M059J (cell line): ENCODE data around the gene PCMT1. TPM values are rescaled to one million over a fixed set of nuclear protein-coding genes. Genes with fewer than 3 reads are reported as not detected.

ENCODE experiments used
- DNase-seq: peaks from one replicate; pipeline ENCODE4 v3.0.0-alpha.2; 2012; ENCODE audit warnings: low read depth
- total RNA-seq: library from RNA; depleted of rRNA; stranded (reverse); fragments of >200 nt; shearing (Covaris generic); gene quantifications from 2 replicates; pipeline ENCODE4 v1.2.3, GENCODE V29; 2014; rRNA removed

Gene PCMT1
- total RNA-seq, 1 experiment from 2014 or later: 290 TPM

DNA sequence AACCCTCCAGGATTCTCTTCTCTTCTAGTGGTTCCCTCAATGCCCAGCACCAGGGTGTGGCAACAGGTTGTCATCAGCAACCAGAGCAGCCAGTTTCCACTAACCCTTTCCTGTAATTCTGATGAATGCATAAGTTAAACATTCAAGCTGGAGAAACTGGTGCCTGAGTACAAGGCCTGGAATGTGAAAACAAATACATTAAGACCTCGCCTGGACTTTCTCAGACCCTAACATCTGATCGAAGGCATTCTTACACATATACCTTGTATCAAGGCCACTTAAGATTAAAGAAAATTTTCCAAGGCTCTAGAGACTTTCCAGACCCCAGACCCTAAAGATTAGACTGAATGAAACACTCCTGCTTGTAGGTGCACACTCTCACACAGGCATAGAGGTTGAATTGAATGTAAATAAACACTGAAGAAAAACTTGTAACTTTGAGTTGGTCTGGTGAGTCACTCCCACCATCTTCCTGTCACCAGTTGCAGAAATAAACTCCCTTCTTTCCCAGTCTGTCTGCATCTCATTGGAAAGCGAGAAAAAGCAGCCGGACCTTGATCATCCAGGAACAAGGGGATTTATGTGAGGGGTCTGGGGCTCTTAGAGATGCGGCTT is 105.6 kb downstream of the PCMT1 start:
- DNase-seq: peak; percentile 92

DNA sequence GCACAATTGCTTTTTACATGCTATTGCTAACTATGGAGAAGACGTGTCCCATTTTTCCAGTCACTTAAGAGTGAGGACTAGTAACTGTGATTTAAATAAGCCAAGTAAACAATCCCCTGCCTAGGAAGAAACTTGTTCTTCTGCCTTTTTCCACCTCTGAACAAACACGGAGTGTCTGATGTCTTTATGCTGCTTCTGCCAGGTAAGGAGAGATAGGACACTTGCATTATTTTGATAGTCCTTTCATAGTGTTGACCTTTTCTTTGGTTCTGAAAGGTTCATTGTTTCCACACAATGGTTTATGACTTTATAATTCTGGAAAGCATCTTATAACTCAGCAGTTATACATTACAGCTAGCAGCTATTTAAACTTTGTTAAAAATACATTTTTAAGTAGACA is 106.2 kb downstream of the PCMT1 start:
- no peak for DNase-seq

DNA sequence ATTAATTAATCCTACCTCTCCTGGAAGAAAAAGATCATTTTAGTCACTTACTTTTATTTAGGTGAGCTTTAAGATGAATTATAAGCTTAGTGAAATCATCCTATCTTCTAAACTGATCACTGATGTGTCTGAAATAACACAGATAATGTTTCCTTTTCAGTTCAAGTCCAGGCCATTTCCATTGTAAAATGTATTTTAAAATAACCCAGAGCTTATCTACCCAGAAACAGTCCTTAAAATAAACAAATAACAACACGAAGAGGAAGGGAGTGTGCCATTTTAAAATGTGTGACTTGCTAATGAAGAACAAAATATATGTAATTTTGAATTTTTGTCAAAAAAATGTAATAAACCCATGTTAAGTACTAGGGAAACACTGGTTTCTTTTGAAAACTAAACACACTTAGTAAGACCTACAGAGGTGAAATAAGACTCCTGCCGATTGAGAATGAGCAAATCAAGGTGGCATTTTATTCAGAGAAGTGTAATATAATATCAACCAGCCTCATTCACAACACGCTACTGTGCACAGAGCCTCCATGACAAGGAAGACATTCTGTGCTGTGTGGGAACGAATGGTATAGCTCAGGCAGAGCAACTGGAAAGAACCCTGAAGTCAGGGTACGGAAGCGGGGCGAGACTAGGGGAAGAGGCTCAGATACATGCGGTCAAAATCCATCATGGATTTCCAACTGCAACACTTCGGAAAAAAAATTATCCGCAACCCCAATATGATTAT is 106.9 kb downstream of the PCMT1 start:
- DNase-seq: peak; percentile 47

DNA sequence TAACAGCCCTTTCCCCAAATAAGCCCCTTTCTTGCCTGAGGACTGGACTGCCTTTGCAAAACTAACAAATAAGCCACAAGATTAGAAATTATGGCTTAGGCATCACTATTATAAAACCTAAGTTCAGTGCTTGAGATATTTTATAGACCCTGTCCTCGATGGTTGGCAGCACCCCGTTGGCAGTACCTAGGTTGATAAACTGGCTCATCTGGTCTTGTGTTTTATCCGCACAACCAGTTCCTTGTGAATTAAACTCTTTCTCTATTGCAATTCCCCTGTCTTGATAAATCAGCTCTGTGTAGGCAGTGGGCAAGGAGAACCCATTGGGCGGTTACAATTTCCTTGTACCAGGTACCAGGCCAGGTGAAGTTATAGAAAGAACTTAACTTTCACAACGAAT is 108.0 kb downstream of the PCMT1 start:
- no peak for DNase-seq

DNA sequence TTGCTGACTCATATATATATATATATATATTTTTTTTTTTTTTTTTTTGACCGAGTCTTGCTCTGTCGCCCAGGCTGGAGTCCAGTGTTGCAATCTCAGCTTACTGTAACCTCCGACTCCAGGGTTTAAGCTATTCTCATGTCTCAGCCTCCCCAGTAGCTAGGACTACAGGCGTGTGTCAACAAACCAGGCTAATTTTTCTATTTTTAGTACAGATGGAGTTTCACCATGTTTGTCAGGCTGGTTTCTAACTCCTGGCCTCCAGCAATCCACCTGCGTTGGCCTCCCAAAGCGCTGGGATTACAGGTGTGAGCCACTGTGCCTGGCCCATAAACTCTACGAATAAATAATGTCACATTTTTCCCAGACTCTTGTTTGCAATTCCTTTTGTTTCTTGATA is 109.8 kb downstream of the PCMT1 start:
- DNase-seq: peak; percentile 51

DNA sequence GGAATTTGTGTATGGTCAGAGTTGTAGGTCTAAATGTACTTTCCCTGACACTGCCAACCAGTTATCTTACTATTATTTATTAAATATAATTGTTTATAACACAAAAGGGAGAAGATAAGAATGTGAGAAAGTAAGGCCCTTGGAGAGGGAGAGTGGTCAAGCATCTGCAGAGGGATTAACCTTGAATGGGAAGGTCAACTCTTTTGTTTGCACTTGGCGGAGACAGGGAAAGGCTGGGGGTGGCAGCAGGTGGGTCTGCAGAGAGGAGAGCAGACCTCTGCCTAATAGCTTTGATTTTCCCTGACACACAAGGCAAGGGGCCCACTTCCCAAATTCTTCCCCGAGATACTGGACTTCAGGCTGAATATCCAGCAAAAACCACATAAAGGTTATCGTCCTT is 110.4 kb downstream of the PCMT1 start:
- DNase-seq: no peak

DNA sequence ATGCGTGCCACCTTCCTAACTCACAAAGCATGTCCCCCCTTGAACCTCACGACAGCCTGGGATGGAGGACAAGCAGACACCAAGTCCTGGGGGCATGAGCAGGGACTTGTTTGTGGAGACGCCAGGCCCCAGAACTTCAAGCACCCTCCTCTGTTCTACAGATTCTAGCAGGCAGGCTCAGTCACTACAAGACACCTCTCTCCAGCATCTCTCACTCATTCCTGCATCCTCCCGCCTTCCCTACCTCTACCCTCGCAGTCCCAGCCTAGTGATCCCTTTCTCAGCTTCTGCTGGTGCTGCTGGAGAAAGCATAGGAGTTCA is 110.9 kb downstream of the PCMT1 start:
- no peak for DNase-seq

Other genes with a start within 250 kb of the PCMT1 start
- 42.0 and 52.9 TPM in 2 replicates for gene PPIL4, start 203.7 kb upstream of the PCMT1 start, total RNA-seq
- 103 and 129 TPM in 2 replicates for gene GINM1, start 183.4 kb upstream of the PCMT1 start, total RNA-seq
- gene KATNA1, start 101.0 kb upstream of the PCMT1 start, total RNA-seq: 19.4 and 33.9 TPM in 2 replicates
- gene LATS1, start 31.6 kb upstream of the PCMT1 start, total RNA-seq: 19.9 and 23.4 TPM in 2 replicates
- gene NUP43, start 3.2 kb upstream of the PCMT1 start, total RNA-seq: 70.0 and 93.3 TPM in 2 replicates
- 65.9 and 92.0 TPM in 2 replicates for gene LRP11, start 114.6 kb downstream of the PCMT1 start, total RNA-seq
- gene RAET1E, start 148.4 kb downstream of the PCMT1 start, total RNA-seq: 1.5 and 2.7 TPM in 2 replicates
- gene RAET1G, start 173.4 kb downstream of the PCMT1 start, total RNA-seq: 19.7 and 20.6 TPM in 2 replicates
- 75.7 and 88.8 TPM in 2 replicates for gene ULBP2, start 192.3 kb downstream of the PCMT1 start, total RNA-seq
- gene ULBP1, start 214.2 kb downstream of the PCMT1 start, total RNA-seq: 0.76 and 1.1 TPM in 2 replicates